ENCODE results near the gene CAMK2D.

The CAMK2D gene

GRCh38 chr4:113588895-113589668 is 172.5 kb downstream of the CAMK2D start:
- Histone ChIP-seq H3K27me3 (replicated peaks; ENCODE audit: control insufficient read depth, insufficient read depth, low read length) (no peaks in the 10 kb centered on the region), H3K36me3 (ENCODE audit: control insufficient read depth, insufficient read depth, low read length) (no peaks in the 10 kb centered on the region), H3K4me3 (replicated peaks; ENCODE audit: low read depth, low read length) (no peak overlapping the region)
- no peak for DNase-seq (ENCODE audit: extremely low read depth, insufficient read length)
- TF ChIP-seq CTCF (IDR thresholded peaks at IDR 0.05; ENCODE audit: insufficient read depth, low read length, poor library complexity, severe bottlenecking): no peak

GRCh38 chr4:113587640-113588275 is 173.8 kb downstream of the CAMK2D start:
- no peaks in the 10 kb centered on the region for H3K27me3 ChIP-seq (replicated peaks; ENCODE audit: control insufficient read depth, insufficient read depth, low read length)
- H3K36me3 ChIP-seq (ENCODE audit: control insufficient read depth, insufficient read depth, low read length): no peaks in the 10 kb centered on the region
- no peak for TF ChIP-seq CTCF (IDR thresholded peaks at IDR 0.05; ENCODE audit: insufficient read depth, low read length, poor library complexity, severe bottlenecking)
- H3K4me3 ChIP-seq (replicated peaks; ENCODE audit: low read depth, low read length): no peak overlapping the region
- no peak for DNase-seq (ENCODE audit: extremely low read depth, insufficient read length)

GRCh38 chr4:113587156-113587555 is 174.4 kb downstream of the CAMK2D start:
- DNase-seq (ENCODE audit: extremely low read depth, insufficient read length): no peak
- H3K36me3 ChIP-seq (ENCODE audit: control insufficient read depth, insufficient read depth, low read length): no peaks in the 10 kb centered on the region
- H3K27me3 ChIP-seq (replicated peaks; ENCODE audit: control insufficient read depth, insufficient read depth, low read length): no peaks in the 10 kb centered on the region
- H3K4me3 ChIP-seq (replicated peaks; ENCODE audit: low read depth, low read length): no peak overlapping the region
- no peak for TF ChIP-seq CTCF (IDR thresholded peaks at IDR 0.05; ENCODE audit: insufficient read depth, low read length, poor library complexity, severe bottlenecking)

- no peak overlapping the region for H3K4me3 ChIP-seq (replicated peaks; ENCODE audit: low read depth, low read length)
- no peaks in the 10 kb centered on the region for H3K27me3 ChIP-seq (replicated peaks; ENCODE audit: control insufficient read depth, insufficient read depth, low read length)
- DNase-seq (ENCODE audit: extremely low read depth, insufficient read length): no peak
- no peaks in the 10 kb centered on the region for H3K36me3 ChIP-seq (ENCODE audit: control insufficient read depth, insufficient read depth, low read length)
- TF ChIP-seq CTCF (IDR thresholded peaks at IDR 0.05; ENCODE audit: insufficient read depth, low read length, poor library complexity, severe bottlenecking): no peak
Observed at GRCh38 chr4:113586072-113586471, 175.5 kb downstream of the CAMK2D start.

GRCh38 chr4:113584407-113585150 is 177.0 kb downstream of the CAMK2D start:
- TF ChIP-seq CTCF (IDR thresholded peaks at IDR 0.05; ENCODE audit: insufficient read depth, low read length, poor library complexity, severe bottlenecking): no peak
- no peaks in the 10 kb centered on the region for H3K27me3 ChIP-seq (replicated peaks; ENCODE audit: control insufficient read depth, insufficient read depth, low read length)
- no peak overlapping the region for H3K4me3 ChIP-seq (replicated peaks; ENCODE audit: low read depth, low read length)
- H3K36me3 ChIP-seq (ENCODE audit: control insufficient read depth, insufficient read depth, low read length): no peaks in the 10 kb centered on the region
- no peak for DNase-seq (ENCODE audit: extremely low read depth, insufficient read length)

All from GM06990 (cell line).